CD4-positive, alpha-beta memory T cell (primary cell): ENCODE measurements around the gene FBXO21. TPM values are rescaled to one million over a fixed set of nuclear protein-coding genes. Genes with fewer than 3 reads are reported as not detected.

Experiments
- CTCF ChIA-PET: fragments of 350-600 bp; sonication (Branson Sonifier 250); formaldehyde crosslinking; loops from one replicate; lab custom pipeline; 2021; ENCODE audit warnings: inconsistent platforms; ENCODE audit not compliant: partially characterized antibody; lab: Charles Lee
- POLR2A ChIA-PET: fragments of 350-600 bp; sonication (Branson Sonifier 250); formaldehyde crosslinking; loops from one replicate; lab custom pipeline; 2021; ENCODE audit not compliant: partially characterized antibody; lab: Charles Lee
- DNase-seq, 5 donors: peaks; one replicate each; pipeline versions ENCODE4 v3.0.0 to v3.0.0-alpha.2; 2020 to 2022; ENCODE audit warnings: mixed read lengths in 1 of 5
- H3K27ac ChIP-seq: one replicate; pipeline ENCODE4 v1.7.0; 2013; ENCODE audit warnings: low read depth, low read length
- H3K27me3 ChIP-seq: 2 replicates; pipeline ENCODE4 v1.7.0; 2013; ENCODE audit warnings: mild to moderate bottlenecking, low read length, moderate library complexity; ENCODE audit not compliant: insufficient read depth
- H3K36me3 ChIP-seq: 2 replicates; pipeline ENCODE4 v1.7.0; 2013; ENCODE audit warnings: mild to moderate bottlenecking, low read length, moderate library complexity; ENCODE audit not compliant: insufficient read depth
- H3K4me1 ChIP-seq: 2 replicates; pipeline ENCODE4 v1.7.0; 2013; ENCODE audit warnings: mild to moderate bottlenecking, low read length, moderate library complexity; ENCODE audit not compliant: insufficient read depth
- H3K4me3 ChIP-seq, 2 donors: one replicate each; pipeline ENCODE4 v1.7.0; 2013; ENCODE audit warnings: low read length in 2 of 2, mild to moderate bottlenecking in 1 of 2
- H3K9me3 ChIP-seq, 2 donors: one replicate each; pipeline ENCODE4 v1.7.0; 2013; ENCODE audit warnings: low read length in 2 of 2, control low read depth in 1 of 2; ENCODE audit not compliant: control insufficient read depth in 1 of 2
- H3K27ac Mint-ChIP-seq, 7 donors: one replicate each; pipeline ENCODE4 v1.8.0; 2020 to 2021; ENCODE audit warnings: mixed read lengths in 7 of 7, mild to moderate bottlenecking in 6 of 7, inconsistent platforms in 3 of 7, moderate library complexity in 3 of 7
- H3K27me3 Mint-ChIP-seq, 2 donors: one replicate each; pipeline ENCODE4 v1.8.0; 2020 to 2021; ENCODE audit warnings: mixed read lengths in 2 of 2
- H3K36me3 Mint-ChIP-seq, 2 donors: one replicate each; pipeline ENCODE4 v1.8.0; 2020 to 2021; ENCODE audit warnings: mixed read lengths in 2 of 2, inconsistent platforms in 1 of 2, mild to moderate bottlenecking in 1 of 2
- H3K4me1 Mint-ChIP-seq, 4 donors: one replicate each; pipeline ENCODE4 v1.8.0; 2020 to 2021; ENCODE audit warnings: mixed read lengths in 4 of 4, mild to moderate bottlenecking in 1 of 4
- H3K4me3 Mint-ChIP-seq, 8 donors: one replicate each; pipeline ENCODE4 v1.8.0; 2020 to 2021; ENCODE audit warnings: mixed read lengths in 8 of 8, mild to moderate bottlenecking in 7 of 8, moderate library complexity in 6 of 8, inconsistent platforms in 3 of 8
- H3K9me3 Mint-ChIP-seq, 8 donors: one replicate each; pipeline ENCODE4 v1.8.0; 2020 to 2021; ENCODE audit warnings: mixed read lengths in 8 of 8, mild to moderate bottlenecking in 5 of 8, inconsistent platforms in 3 of 8, moderate library complexity in 1 of 8
- intact Hi-C: fragments of 100-400 bp; cut with micrococcal nuclease; formaldehyde crosslinking; loops from one replicate; pipeline ENCODE4 v1.15.1; 2023
- polyA plus RNA-seq, 2 donors: library from polyadenylated mRNA; unstranded; fragments of 300-500 nt; fragmentation: Illumina TruSeq; gene quantifications; one replicate each; pipeline ENCODE4 v1.2.3, GENCODE V29; 2021
- total RNA-seq, 2 experiments: library from RNA; stranded (reverse); gene quantifications; one replicate each; pipeline ENCODE4 v1.2.3, GENCODE V29; 2021

The FBXO21 gene
- total and polyA plus RNA-seq, 4 experiments from 2014 or later = 41.9 to 61.4 (median 49.9) TPM

DNA sequence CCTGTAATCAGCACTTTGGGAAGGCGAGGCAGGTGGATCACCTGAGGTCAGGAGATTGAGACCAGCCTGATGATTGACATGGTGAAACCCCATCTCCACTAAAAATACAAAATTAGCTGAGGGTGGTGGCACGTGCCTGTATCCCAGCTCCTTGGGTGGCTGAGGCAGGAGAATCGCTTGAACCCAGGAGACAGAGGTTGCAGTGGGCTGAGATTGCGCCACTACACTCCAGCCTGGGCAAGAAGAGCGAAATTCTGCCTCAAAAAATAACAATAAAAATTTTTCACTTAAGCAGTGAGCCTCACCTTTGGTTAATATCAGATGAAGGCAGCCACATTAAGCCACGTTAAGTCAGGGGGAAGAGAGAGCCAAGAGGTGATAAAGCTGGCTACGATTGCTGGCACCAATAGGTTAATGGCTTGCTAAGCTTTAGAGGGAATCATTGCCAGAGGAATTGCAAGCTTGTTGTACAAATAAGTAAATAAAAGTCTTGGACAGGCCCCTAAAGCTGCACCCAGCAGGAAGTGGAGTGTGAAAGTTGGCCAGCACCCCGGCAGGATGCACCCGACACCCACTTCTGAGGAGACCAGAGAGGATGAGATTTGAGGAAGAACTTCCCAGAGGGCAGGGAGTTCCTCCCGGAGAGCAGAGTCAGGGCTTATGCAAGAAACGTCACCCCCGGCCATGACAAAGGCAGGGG is 49.7 kb downstream of the FBXO21 start:
- Histone ChIP-seq H3K4me1 (no peaks in the 10 kb centered on the region), H3K27me3 (no peaks in the 10 kb centered on the region), H3K4me3 (no peak overlapping the region), H3K9me3 (no peaks in the 10 kb centered on the region), H3K27ac (no peak overlapping the region), H3K36me3 (peaks cover 12% of the 10 kb centered on the region)
- Mint-ChIP-seq H3K9me3 (no peaks in the 10 kb centered on the region), H3K27ac (peak overlapping the region in 2 of 7 donors; percentile 32 to 39), H3K4me3 (no peak overlapping the region), H3K36me3 (peaks cover 19 to 28% of the 10 kb centered on the region in 2 donors), H3K27me3 (no peaks in the 10 kb centered on the region), H3K4me1 (peaks cover 0 to 5% (median 4%) of the 10 kb centered on the region in 4 donors)
- ChIA-PET POLR2A (no interaction called here), CTCF (interaction anchor here (0.9 kb wide), 1 partner anchor 23 kb away, joined by 3 read pairs; no protein-coding TSS in a partner anchor)
- intact Hi-C loops = no loop called here
- no peak for DNase-seq

DNA sequence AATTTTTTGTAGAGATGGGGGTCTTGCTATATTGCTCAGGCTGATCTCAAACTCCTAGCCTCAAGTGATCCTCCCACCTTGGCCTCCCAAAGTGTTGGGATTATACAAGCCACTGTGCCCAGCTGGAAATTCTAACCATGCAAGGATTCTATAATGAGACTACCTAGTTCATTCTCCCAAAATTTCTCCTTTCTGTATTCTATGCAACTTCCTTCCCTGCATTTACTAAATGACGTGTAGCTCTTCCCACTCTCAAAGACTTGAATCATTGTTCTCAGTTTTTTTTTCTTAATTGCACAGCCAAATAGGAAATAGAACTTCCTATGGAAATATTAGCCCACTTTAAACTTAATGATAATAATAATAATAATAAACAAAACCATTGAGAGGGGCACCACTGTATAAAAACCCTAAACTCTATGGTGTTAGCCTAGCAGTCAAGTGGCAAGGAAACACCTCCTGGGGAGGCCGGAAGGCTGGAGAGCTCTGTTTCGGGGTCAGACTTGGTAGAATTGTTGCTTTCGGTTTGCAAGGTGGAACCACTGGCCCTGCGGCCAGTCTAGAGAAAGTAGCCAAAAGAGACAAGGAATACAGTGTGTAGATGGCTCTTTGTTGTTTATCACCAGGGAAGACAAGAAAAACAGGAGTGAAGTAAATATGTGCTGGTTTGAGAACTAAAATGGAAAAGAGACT is 51.1 kb downstream of the FBXO21 start:
- H3K27ac ChIP-seq = no peak overlapping the region
- no peak for DNase-seq
- intact Hi-C loops = no loop called here
- CTCF ChIA-PET = no interaction called here
- Mint-ChIP-seq H3K27me3 (no peaks in the 10 kb centered on the region), H3K4me3 (no peak overlapping the region), H3K9me3 (peaks cover 0 to 2% (median 0%) of the 10 kb centered on the region in 8 donors), H3K27ac (peak overlapping the region in 1 of 7 donors; percentile 66), H3K36me3 (peaks cover 13 to 19% of the 10 kb centered on the region in 2 donors), H3K4me1 (peaks cover 3 to 6% (median 5%) of the 10 kb centered on the region in 4 donors)
- H3K36me3 ChIP-seq = peaks cover 2% of the 10 kb centered on the region
- H3K9me3 ChIP-seq = no peaks in the 10 kb centered on the region
- peaks cover 7% of the 10 kb centered on the region for H3K4me1 ChIP-seq
- POLR2A ChIA-PET = no interaction called here
- no peak overlapping the region for H3K4me3 ChIP-seq
- H3K27me3 ChIP-seq = no peaks in the 10 kb centered on the region

DNA sequence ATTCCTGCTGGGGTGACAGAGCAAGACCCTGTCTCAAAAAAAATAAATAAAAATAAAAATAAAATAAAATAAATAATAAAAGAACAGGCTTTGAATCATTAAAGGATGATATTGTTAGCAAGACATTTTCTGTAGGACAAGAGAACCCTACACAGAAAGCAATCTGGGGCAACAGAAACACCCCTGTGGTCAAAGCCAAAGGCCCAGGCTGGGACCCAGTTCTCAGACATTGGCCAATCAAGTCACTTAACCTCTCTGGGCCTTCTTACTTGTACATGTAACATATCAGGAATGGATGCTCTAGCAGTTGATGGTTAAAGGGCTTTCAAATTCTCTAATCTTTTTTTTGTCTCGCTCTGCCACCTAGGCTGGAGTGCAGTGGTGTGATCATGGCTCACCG is 55.5 kb downstream of the FBXO21 start:
- Mint-ChIP-seq H3K36me3 (peaks cover 0 to 2% of the 10 kb centered on the region in 2 donors), H3K9me3 (peaks cover 0 to 3% (median 0%) of the 10 kb centered on the region in 8 donors), H3K27ac (peak overlapping the region in 2 of 7 donors; percentile 63 to 68), H3K4me3 (no peak overlapping the region), H3K4me1 (peaks cover 11 to 20% (median 13%) of the 10 kb centered on the region in 4 donors), H3K27me3 (no peaks in the 10 kb centered on the region)
- no peak overlapping the region for H3K4me3 ChIP-seq
- POLR2A ChIA-PET = interaction anchor here (1.1 kb wide), 1 partner anchor 36 kb away, joined by 5 read pairs; the partner anchor contains the start of gene TESC
- no peaks in the 10 kb centered on the region for H3K9me3 ChIP-seq
- no peak overlapping the region for H3K27ac ChIP-seq
- no peaks in the 10 kb centered on the region for H3K36me3 ChIP-seq
- intact Hi-C loops = loop anchor here (1.0 kb wide), 1 partner anchor 35 kb away; the partner anchor contains the start of gene TESC
- CTCF ChIA-PET = interaction anchor here (1.2 kb wide), 1 partner anchor 16 kb away, joined by 4 read pairs; no protein-coding TSS in a partner anchor
- H3K4me1 ChIP-seq = peaks cover 17% of the 10 kb centered on the region
- DNase-seq = no peak
- H3K27me3 ChIP-seq = no peaks in the 10 kb centered on the region

DNA sequence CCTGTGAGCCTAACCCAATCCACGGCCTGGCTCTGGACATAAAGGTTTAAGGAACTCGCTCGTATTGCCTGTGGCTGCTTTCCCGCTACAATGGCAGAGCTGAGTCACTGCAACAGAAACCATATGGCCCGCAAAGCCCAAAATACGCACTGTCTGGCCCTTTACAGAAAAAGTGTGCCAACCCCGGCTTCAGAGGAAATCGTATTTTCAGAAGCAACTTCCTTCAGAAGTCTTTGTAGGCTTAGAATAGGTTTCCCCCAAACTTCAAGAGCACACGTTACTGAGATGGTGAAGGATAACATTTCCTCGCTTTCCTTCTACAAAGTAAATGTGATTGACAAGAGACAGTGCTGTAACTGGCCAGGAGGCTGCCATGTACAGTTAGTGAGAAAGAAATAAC is 56.2 kb downstream of the FBXO21 start:
- POLR2A ChIA-PET = interaction anchor here (1.1 kb wide), 1 partner anchor 36 kb away, joined by 5 read pairs; the partner anchor contains the start of gene TESC
- peak overlapping the region in 1 of 2 donors; percentile 18 for H3K4me3 ChIP-seq
- H3K27ac Mint-ChIP-seq = peak overlapping the region; percentile 51 to 93 (median 86)
- H3K4me1 Mint-ChIP-seq = peaks cover 9 to 20% (median 13%) of the 10 kb centered on the region in 4 donors
- no peaks in the 10 kb centered on the region for H3K27me3 ChIP-seq
- H3K27ac ChIP-seq = no peak overlapping the region
- peaks cover 0 to 2% of the 10 kb centered on the region in 2 donors for H3K36me3 Mint-ChIP-seq
- H3K36me3 ChIP-seq = no peaks in the 10 kb centered on the region
- CTCF ChIA-PET = interaction anchor here (1.2 to 2.2 kb wide), 3 partner anchors 14 to 108 kb away, joined by 3 to 7 read pairs (median 4); no protein-coding TSS in a partner anchor
- no peaks in the 10 kb centered on the region for H3K9me3 ChIP-seq
- intact Hi-C loops = loop anchor here (1.0 kb wide), 1 partner anchor 35 kb away; the partner anchor contains the start of gene TESC
- H3K9me3 Mint-ChIP-seq = peaks cover 0 to 3% (median 0%) of the 10 kb centered on the region in 8 donors
- H3K4me3 Mint-ChIP-seq = peak overlapping the region; percentile 17 to 74 (median 49)
- peak; percentile 63 to 80 (median 65) for DNase-seq
- peaks cover 17% of the 10 kb centered on the region for H3K4me1 ChIP-seq
- H3K27me3 Mint-ChIP-seq = no peaks in the 10 kb centered on the region

DNA sequence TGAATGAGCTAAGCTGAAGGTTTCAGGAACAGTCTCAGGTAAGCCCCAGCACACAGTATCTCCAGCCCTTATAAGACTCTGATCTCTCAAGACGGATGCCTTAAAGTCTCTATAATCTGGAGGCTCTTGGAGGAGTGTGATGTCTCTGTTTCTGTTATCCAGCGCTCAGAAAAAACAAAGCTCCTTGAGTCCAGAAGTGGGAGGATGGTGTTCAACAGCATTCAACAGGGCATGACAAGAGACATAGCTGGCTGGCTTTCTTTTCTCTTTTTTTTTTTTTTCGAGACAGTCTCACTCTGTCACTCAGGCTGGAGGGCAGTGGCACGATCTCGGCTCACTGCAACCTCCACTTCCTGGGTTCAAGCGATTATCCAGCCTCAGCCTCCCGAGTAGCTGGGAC is 59.5 kb downstream of the FBXO21 start:
- H3K27ac Mint-ChIP-seq = no peak overlapping the region
- intact Hi-C loops = no loop called here
- Histone ChIP-seq H3K27ac (no peak overlapping the region), H3K4me1 (peaks cover 17% of the 10 kb centered on the region), H3K36me3 (no peaks in the 10 kb centered on the region), H3K4me3 (no peak overlapping the region), H3K27me3 (no peaks in the 10 kb centered on the region), H3K9me3 (no peaks in the 10 kb centered on the region)
- peaks cover 9 to 16% (median 14%) of the 10 kb centered on the region in 4 donors for H3K4me1 Mint-ChIP-seq
- no peaks in the 10 kb centered on the region for H3K36me3 Mint-ChIP-seq
- no peaks in the 10 kb centered on the region for H3K27me3 Mint-ChIP-seq
- H3K4me3 Mint-ChIP-seq = no peak overlapping the region
- H3K9me3 Mint-ChIP-seq = peaks cover 0 to 3% (median 0%) of the 10 kb centered on the region in 8 donors
- POLR2A ChIA-PET = no interaction called here
- CTCF ChIA-PET = interaction anchor here (0.7 to 3.5 kb wide), 4 partner anchors 11 to 105 kb away, joined by 3 to 28 read pairs (median 3); no protein-coding TSS in a partner anchor
- no peak for DNase-seq

DNA sequence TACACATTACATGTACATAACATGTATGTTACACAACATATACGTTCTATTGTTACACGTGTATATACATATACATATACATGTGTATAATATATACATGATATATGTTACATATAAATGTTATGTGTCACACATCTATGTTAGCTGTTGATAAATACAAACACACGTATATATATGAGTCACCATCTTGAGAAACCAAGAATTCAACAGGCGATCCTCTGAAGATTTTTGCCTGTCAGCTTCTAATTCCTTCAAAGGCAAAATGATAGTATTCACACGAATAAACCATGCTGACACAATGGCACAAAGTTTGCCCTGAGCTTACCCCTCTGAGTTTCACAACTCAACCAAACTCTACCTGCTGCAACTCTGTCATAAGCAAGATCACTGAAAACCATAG is 60.9 kb downstream of the FBXO21 start:
- Histone ChIP-seq H3K4me1 (peaks cover 12% of the 10 kb centered on the region), H3K4me3 (no peak overlapping the region), H3K36me3 (no peaks in the 10 kb centered on the region), H3K27ac (no peak overlapping the region), H3K9me3 (no peaks in the 10 kb centered on the region), H3K27me3 (no peaks in the 10 kb centered on the region)
- no peaks in the 10 kb centered on the region for H3K27me3 Mint-ChIP-seq
- no peaks in the 10 kb centered on the region for H3K36me3 Mint-ChIP-seq
- POLR2A ChIA-PET = interaction anchor here (0.6 kb wide), 2 partner anchors 13 to 1112 kb away, joined by 3 to 5 read pairs; no protein-coding TSS in a partner anchor
- CTCF ChIA-PET = interaction anchor here (3.5 kb wide), 1 partner anchor 10 kb away, joined by 28 read pairs; no protein-coding TSS in a partner anchor
- H3K27ac Mint-ChIP-seq = no peak overlapping the region
- intact Hi-C loops = no loop called here
- peaks cover 0 to 3% (median 0%) of the 10 kb centered on the region in 8 donors for H3K9me3 Mint-ChIP-seq
- no peak overlapping the region for H3K4me3 Mint-ChIP-seq
- DNase-seq = no peak
- H3K4me1 Mint-ChIP-seq = peaks cover 10 to 16% (median 13%) of the 10 kb centered on the region in 4 donors
